Adrenal gland (tissue), 12 donors: Measurements from ENCODE around the gene BACE2. TPM values are rescaled to one million over a fixed set of nuclear protein-coding genes. Genes with fewer than 3 reads are reported as not detected.
A peak's percentile ranks its signal among the peaks of the same experiment; 100 is the strongest.

Experiments
- DNase-seq, 7 donors: peaks; one replicate each; pipeline ENCODE4 v3.0.0-alpha.2; 2019 to 2020
- H3K27ac ChIP-seq, 5 donors: fragments of 200-600 bp; sonication (generic) in 4 of 5; 1 replicate in 3 of 5; 2 replicates in 2 of 5; pipeline versions ENCODE4 v1.5.1 to v1.8.0; 2016 to 2020; ENCODE audit warnings: mild to moderate bottlenecking in 1 of 5
- H3K27me3 ChIP-seq: fragments of 200-600 bp; 2 replicates; pipeline ENCODE4 v1.8.0; 2021
- H3K36me3 ChIP-seq, 2 donors: fragments of 200-600 bp; replicated peaks in 1 of 2; 1 replicate in 1 of 2; 2 replicates in 1 of 2; pipeline versions ENCODE4 v1.5.1 to v1.8.0; 2018 to 2022
- H3K4me1 ChIP-seq, 2 donors: fragments of 200-600 bp; replicated peaks in 1 of 2; 1 replicate in 1 of 2; 2 replicates in 1 of 2; pipeline versions ENCODE4 v1.5.1 to v1.8.0; 2018 to 2021
- H3K4me3 ChIP-seq, 4 donors: fragments of 200-600 bp; sonication (generic) in 3 of 4; one replicate each; pipeline ENCODE4 v1.5.1; 2016 to 2018
- H3K9me3 ChIP-seq, 3 donors: fragments of 200-600 bp; sonication (generic) in 1 of 3; replicated peaks in 1 of 3; 1 replicate in 2 of 3; 2 replicates in 1 of 3; pipeline versions ENCODE4 v1.5.1 to v1.8.0; 2016 to 2021
- POLR2A ChIP-seq, 2 donors: fragments of 450-650 bp; IDR thresholded peaks; one replicate each; pipeline ENCODE4 v1.6.1; 2017; ENCODE audit warnings: antibody characterized with exemption in 2 of 2, mild to moderate bottlenecking in 2 of 2, moderate library complexity in 1 of 2
- WGBS, 4 donors: extraction: QIAGEN DNeasy Blood & Tissue Kit in 2 of 4; methylation state at CpG; one replicate each; pipeline versions ENCODE4 v1.1.5 to v1.1.7; 2013 to 2017; 5-methylcytosine and 5-hydroxymethylcytosine counted together
- intact Hi-C, 2 donors: fragments of 100-400 bp; cut with DNase I; formaldehyde crosslinking; loops; one replicate each; pipeline versions ENCODE4 v1.14.1 to v1.15.0; 2022 to 2023
- polyA plus RNA-seq, 3 donors: library from polyadenylated mRNA; stranded (reverse); fragments of 200-250 nt in 2 of 3; fragments of 350-450 nt in 1 of 3; fragmentation: Illumina TruSeq in 1 of 3; extraction: RNeasy Lipid Tissue Mini Kit (QIAGEN cat#74804) in 1 of 3; gene quantifications; one replicate each; pipeline ENCODE4 v1.2.3, GENCODE V29; 2013 to 2014
- total RNA-seq, 9 donors: library from RNA; depleted of rRNA in 4 of 9; stranded (reverse); fragments of >200 nt in 4 of 9; fragments of 120-200 nt in 1 of 9; fragmentation: NEBNext Ultra II Directional in 1 of 9; extraction: Animal tissue kit (Norgen Biotek cat#: 25700) in 1 of 9; gene quantifications; one replicate each; pipeline versions ENCODE4 v1.1.0 to v1.2.4, GENCODE V29; 2013 to 2023
- TF ChIP-seq, protein P1 (sequence below), 6 experiments: fragments of 450-650 bp in 4 of 6; fragments of 200-600 bp in 2 of 6; sonication (generic) in 1 of 6; IDR thresholded peaks; 1 replicate in 5 of 6; 2 replicates in 1 of 6; pipeline versions ENCODE4 v1.5.1 to v1.8.0; 2016 to 2021; ENCODE audit warnings: antibody characterized with exemption in 6 of 6, mild to moderate bottlenecking in 2 of 6, moderate library complexity in 1 of 6
- donor health status: healthy with polysubstance abuse.
- donor health status: Bipolar disorder and iron deficiency.
- donor health status: DM: yes; HTN: yes; CAD: no.
- donor health status: DM: no; HTN: no; CAD: no.
- donor health status: DM: no; HTN: no; CAD: no.
- donor health status: DM: yes; HTN: yes; CAD: no.

BACE2 gene
- total and polyA plus RNA-seq, 12 donors = 3.9 to 24.4 (median 13.8) TPM

DNA sequence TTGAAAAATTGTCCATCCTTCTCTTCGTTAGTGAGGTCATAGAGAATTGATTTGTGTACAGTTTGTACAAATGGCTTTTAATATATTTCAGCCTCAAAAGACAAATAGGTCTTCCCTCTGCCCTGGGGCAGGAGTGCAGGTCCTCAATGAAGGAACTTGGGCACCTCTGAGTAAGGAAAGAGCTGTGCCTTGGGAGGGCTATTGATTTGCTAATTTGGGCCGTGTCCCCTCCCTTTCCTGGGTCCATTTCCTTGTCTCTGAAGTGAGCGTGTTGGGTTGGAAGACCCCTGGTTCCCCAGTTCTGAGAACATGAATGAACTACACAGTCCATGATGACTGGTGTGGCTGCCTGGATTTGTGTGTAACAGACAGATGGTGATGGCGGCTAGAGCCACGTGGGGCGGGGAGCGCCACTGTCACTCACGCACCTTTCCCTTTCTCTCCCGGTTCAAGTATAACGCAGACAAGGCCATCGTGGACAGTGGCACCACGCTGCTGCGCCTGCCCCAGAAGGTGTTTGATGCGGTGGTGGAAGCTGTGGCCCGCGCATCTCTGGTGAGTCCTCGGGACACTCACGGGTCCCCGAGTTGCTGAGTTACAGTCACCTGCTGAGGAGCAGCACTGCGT lies 77.7 kb downstream of the BACE2 start:
- Histone ChIP-seq H3K27me3 (no peaks in the 10 kb centered on the region), H3K4me3 (no peak overlapping the region), H3K4me1 (no peaks in the 10 kb centered on the region), H3K27ac (no peak overlapping the region), H3K36me3 (no peaks in the 10 kb centered on the region), H3K9me3 (no peaks in the 10 kb centered on the region)
- intact Hi-C loops = no loop called here
- peak in 1 of 7 donors; percentile 27 for DNase-seq
- TF ChIP-seq POLR2A (IDR thresholded peaks at IDR 0.05) = no peak
- TF ChIP-seq, protein P1, sequence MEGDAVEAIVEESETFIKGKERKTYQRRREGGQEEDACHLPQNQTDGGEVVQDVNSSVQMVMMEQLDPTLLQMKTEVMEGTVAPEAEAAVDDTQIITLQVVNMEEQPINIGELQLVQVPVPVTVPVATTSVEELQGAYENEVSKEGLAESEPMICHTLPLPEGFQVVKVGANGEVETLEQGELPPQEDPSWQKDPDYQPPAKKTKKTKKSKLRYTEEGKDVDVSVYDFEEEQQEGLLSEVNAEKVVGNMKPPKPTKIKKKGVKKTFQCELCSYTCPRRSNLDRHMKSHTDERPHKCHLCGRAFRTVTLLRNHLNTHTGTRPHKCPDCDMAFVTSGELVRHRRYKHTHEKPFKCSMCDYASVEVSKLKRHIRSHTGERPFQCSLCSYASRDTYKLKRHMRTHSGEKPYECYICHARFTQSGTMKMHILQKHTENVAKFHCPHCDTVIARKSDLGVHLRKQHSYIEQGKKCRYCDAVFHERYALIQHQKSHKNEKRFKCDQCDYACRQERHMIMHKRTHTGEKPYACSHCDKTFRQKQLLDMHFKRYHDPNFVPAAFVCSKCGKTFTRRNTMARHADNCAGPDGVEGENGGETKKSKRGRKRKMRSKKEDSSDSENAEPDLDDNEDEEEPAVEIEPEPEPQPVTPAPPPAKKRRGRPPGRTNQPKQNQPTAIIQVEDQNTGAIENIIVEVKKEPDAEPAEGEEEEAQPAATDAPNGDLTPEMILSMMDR (IDR thresholded peaks at IDR 0.05) = no peak
- 89 to 96% (median 93%) methylated on average over 18 to 20 of the region's 20 CpGs for WGBS, 4 donors

DNA sequence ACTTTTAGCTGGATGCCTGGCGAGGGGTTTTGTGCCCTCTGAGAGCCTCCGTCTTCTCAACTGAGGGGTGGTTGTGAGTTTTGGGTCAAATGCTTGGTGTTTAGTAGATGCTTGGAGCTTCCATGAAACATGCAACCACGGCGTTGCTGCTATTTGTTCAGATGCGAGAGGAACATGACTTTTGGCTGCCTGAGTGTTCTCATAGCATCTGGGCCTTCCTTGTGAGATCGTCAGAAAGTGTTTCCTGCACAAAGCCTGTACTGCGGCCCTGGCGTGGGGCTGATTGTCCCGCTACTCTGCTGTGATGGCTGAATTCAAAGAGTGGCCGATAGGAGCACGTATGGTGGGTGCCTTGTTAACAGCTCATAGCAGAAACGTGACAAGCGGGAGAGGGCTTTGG lies 78.8 kb downstream of the BACE2 start:
- 87 to 95% (median 94%) methylated on average over 13 of the region's 13 CpGs for WGBS, 4 donors
- H3K4me3 ChIP-seq = no peak overlapping the region
- H3K27me3 ChIP-seq = no peaks in the 10 kb centered on the region
- no peak for DNase-seq
- no peak for TF ChIP-seq POLR2A (IDR thresholded peaks at IDR 0.05)
- TF ChIP-seq, protein P1 (IDR thresholded peaks at IDR 0.05) = no peak
- intact Hi-C loops = no loop called here
- no peaks in the 10 kb centered on the region for H3K36me3 ChIP-seq
- H3K4me1 ChIP-seq = no peaks in the 10 kb centered on the region
- no peaks in the 10 kb centered on the region for H3K9me3 ChIP-seq
- H3K27ac ChIP-seq = no peak overlapping the region

DNA sequence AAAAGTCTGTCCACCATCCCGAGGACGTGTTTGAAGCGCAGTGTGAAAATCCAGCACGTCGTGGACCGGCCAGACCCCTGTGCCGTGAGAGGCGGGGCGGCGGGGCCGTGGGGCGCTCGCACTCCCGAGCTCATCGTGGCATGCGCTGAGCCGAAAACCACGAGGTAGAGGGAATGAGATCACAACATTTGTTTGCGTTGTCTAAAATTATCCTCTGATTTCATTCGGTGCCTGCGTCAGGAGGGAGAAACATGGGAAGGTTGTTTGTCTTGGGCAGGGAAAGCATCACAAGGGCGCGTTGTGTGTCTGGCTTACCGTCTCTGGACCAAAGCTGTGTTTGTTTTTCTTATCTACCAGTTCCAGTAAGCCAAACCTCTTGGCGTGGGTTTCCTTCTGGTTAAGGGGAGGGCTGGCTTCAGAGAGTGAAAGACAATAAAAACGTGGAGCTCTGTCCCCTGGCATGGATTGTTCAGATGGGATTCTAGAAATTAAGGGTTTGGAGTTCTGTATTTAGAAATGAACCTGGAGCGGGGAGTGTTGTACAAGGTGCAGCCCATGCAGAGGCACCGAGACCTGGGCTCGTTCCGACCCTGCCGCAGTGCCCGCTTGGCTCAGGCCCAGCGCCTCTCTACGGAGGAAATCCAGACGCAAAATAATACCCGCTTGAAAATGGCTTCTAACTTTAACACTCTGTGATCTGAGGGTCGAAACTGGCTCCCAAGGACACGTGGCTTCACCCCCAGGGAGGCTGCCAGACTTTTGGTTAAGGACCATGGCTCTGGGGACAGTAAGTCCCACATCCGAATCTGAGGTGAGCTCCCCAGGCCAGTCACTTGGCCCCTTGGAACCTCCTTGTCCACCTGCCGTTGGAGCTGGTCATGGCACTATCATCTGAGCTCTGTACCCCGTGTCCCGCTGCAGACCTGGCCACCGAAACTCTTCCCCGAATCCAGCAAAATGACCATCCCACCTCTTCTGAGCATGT lies 79.9 kb downstream of the BACE2 start:
- Histone ChIP-seq H3K27me3 (no peaks in the 10 kb centered on the region), H3K36me3 (no peaks in the 10 kb centered on the region), H3K9me3 (no peaks in the 10 kb centered on the region), H3K4me3 (no peak overlapping the region), H3K27ac (peak overlapping the region in 1 of 5 donors; percentile 29), H3K4me1 (no peaks in the 10 kb centered on the region)
- TF ChIP-seq, protein P1 (IDR thresholded peaks at IDR 0.05) = no peak
- no peak for TF ChIP-seq POLR2A (IDR thresholded peaks at IDR 0.05)
- WGBS, 4 donors = 76 to 89% (median 85%) methylated on average over 39 to 44 of the region's 44 CpGs
- intact Hi-C loops = no loop called here
- DNase-seq = peak in 3 of 7 donors; percentile 18 to 50 (median 29)

DNA sequence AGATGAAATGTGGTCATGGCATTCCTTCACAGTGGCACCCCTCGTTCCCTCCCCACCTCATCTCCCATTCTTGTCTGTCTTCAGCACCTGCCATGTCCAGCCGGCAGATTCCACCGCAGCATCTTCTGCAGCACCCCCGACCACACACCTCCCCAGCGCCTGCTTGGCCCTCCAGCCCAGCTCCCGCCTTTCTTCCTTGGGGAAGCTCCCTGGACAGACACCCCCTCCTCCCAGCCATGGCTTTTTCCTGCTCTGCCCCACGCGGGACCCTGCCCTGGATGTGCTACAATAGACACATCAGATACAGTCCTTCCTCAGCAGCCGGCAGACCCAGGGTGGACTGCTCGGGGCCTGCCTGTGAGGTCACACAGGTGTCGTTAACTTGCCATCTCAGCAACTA lies 81.5 kb downstream of the BACE2 start:
- Histone ChIP-seq H3K36me3 (no peaks in the 10 kb centered on the region), H3K9me3 (no peaks in the 10 kb centered on the region), H3K4me3 (no peak overlapping the region), H3K27me3 (no peaks in the 10 kb centered on the region), H3K27ac (no peak overlapping the region), H3K4me1 (no peaks in the 10 kb centered on the region)
- intact Hi-C loops = no loop called here
- peak in 1 of 7 donors; percentile 39 for DNase-seq
- TF ChIP-seq, protein P1 (IDR thresholded peaks at IDR 0.05) = no peak
- no peak for TF ChIP-seq POLR2A (IDR thresholded peaks at IDR 0.05)
- 92 to 95% (median 94%) methylated on average over 9 to 11 of the region's 11 CpGs for WGBS, 4 donors
